KMS-11 (cell line): ENCODE results near the gene DSG2.

Experiments
- H2AFZ ChIP-seq: fragments of 200-600 bp; sonication (generic); 2 replicates; pipeline ENCODE4 v1.6.1; 2016; ENCODE audit warnings: antibody characterized with exemption, mixed run types, low read depth
- H3K27ac ChIP-seq: fragments of 200-600 bp; sonication (generic); 2 replicates; pipeline ENCODE4 v1.6.1; 2016; ENCODE audit warnings: mild to moderate bottlenecking, mixed run types
- H3K27me3 ChIP-seq: fragments of 200-600 bp; sonication (generic); 2 replicates; pipeline ENCODE4 v1.6.1; 2017; ENCODE audit warnings: mild to moderate bottlenecking, low read depth, mixed run types, moderate library complexity; ENCODE audit not compliant: insufficient read depth
- H3K36me3 ChIP-seq: fragments of 200-600 bp; sonication (generic); 2 replicates; pipeline ENCODE4 v1.6.1; 2017; ENCODE audit warnings: mild to moderate bottlenecking, mixed run types; ENCODE audit not compliant: insufficient read depth
- H3K4me1 ChIP-seq: fragments of 200-600 bp; sonication (generic); 2 replicates; pipeline ENCODE4 v1.6.1; 2016; ENCODE audit warnings: mild to moderate bottlenecking, low read depth, mixed run types; ENCODE audit not compliant: poor library complexity, severe bottlenecking
- H3K4me2 ChIP-seq: fragments of 200-600 bp; sonication (generic); 2 replicates; pipeline ENCODE4 v1.7.0; 2016; ENCODE audit warnings: mild to moderate bottlenecking, mixed run types
- H3K4me3 ChIP-seq: fragments of 200-600 bp; sonication (generic); IDR thresholded peaks from 2 replicates; pipeline ENCODE4 v1.6.1; 2017; ENCODE audit warnings: low read depth, low read length, mixed read lengths; ENCODE audit not compliant: insufficient read depth
- H3K79me2 ChIP-seq: fragments of 200-600 bp; sonication (generic); 2 replicates; pipeline ENCODE4 v1.6.1; 2016; ENCODE audit warnings: low read depth, mixed run types; ENCODE audit not compliant: insufficient read depth
- H3K9ac ChIP-seq: fragments of 200-600 bp; sonication (generic); 2 replicates; pipeline ENCODE4 v1.6.1; 2016; ENCODE audit warnings: mild to moderate bottlenecking, mixed run types
- H4K20me1 ChIP-seq: fragments of 200-600 bp; sonication (generic); 2 replicates; pipeline ENCODE4 v1.6.1; 2016; ENCODE audit warnings: mild to moderate bottlenecking, mixed run types; ENCODE audit not compliant: insufficient read depth
- CTCF ChIP-seq: fragments of 200-600 bp; sonication (generic); conservative IDR thresholded peaks from 2 replicates; pipeline ENCODE4 v1.6.1; 2017; ENCODE audit warnings: low read depth, mild to moderate bottlenecking, antibody characterized with exemption, low read length, moderate library complexity, mixed read lengths

DSG2 gene

GRCh38 chr18:31566576-31567306 lies 68.8 kb downstream of the DSG2 start:
- Histone ChIP-seq H3K4me3 (no peak overlapping the region), H3K4me2 (no peak overlapping the region), H3K27me3 (no peaks in the 10 kb centered on the region), H3K9ac (no peak overlapping the region), H3K79me2 (no peaks in the 10 kb centered on the region), H3K36me3 (no peaks in the 10 kb centered on the region), H2AFZ (no peak overlapping the region), H3K27ac (no peak overlapping the region), H3K4me1 (no peaks in the 10 kb centered on the region), H4K20me1 (no peaks in the 10 kb centered on the region)
- TF ChIP-seq CTCF, result no peak

- TF ChIP-seq CTCF, result no peak
- H3K4me3 ChIP-seq, result no peak overlapping the region
- H3K9ac ChIP-seq, result no peak overlapping the region
- no peak overlapping the region for H3K4me2 ChIP-seq
- no peaks in the 10 kb centered on the region for H3K36me3 ChIP-seq
- no peaks in the 10 kb centered on the region for H3K27me3 ChIP-seq
- no peaks in the 10 kb centered on the region for H3K79me2 ChIP-seq
- no peak overlapping the region for H2AFZ ChIP-seq
- H3K4me1 ChIP-seq, result no peaks in the 10 kb centered on the region
- H3K27ac ChIP-seq, result no peak overlapping the region
- H4K20me1 ChIP-seq, result no peaks in the 10 kb centered on the region
These were observed 74.4 kb downstream of the DSG2 start for GRCh38 chr18:31572368-31572767.

- Histone ChIP-seq H4K20me1 (no peaks in the 10 kb centered on the region), H3K79me2 (no peaks in the 10 kb centered on the region), H3K9ac (no peak overlapping the region), H3K4me2 (no peak overlapping the region), H3K4me1 (no peaks in the 10 kb centered on the region), H3K36me3 (no peaks in the 10 kb centered on the region), H2AFZ (no peak overlapping the region), H3K4me3 (no peak overlapping the region), H3K27ac (no peak overlapping the region), H3K27me3 (no peaks in the 10 kb centered on the region)
- TF ChIP-seq CTCF, result no peak
These were observed 75.1 kb downstream of the DSG2 start for GRCh38 chr18:31573051-31573450.

- H3K27ac ChIP-seq, result no peak overlapping the region
- H4K20me1 ChIP-seq, result no peaks in the 10 kb centered on the region
- H3K4me1 ChIP-seq, result no peaks in the 10 kb centered on the region
- TF ChIP-seq CTCF, result no peak
- H2AFZ ChIP-seq, result no peak overlapping the region
- no peak overlapping the region for H3K4me2 ChIP-seq
- H3K79me2 ChIP-seq, result no peaks in the 10 kb centered on the region
- no peaks in the 10 kb centered on the region for H3K27me3 ChIP-seq
- H3K36me3 ChIP-seq, result no peaks in the 10 kb centered on the region
- no peak overlapping the region for H3K4me3 ChIP-seq
- H3K9ac ChIP-seq, result no peak overlapping the region
These were observed 76.4 kb downstream of the DSG2 start for GRCh38 chr18:31574359-31574758.
